Nephron progenitor cell (in vitro differentiated cells): Measurements from ENCODE around the gene SP9.
"Not testable (repeated sequence)": the region's sequence is repeated elsewhere in the genome, so short reads cannot be mapped to it uniquely, and the experiment has no call there.

Experiments used
- DNase-seq: peaks from one replicate; pipeline ENCODE4 v3.0.0; 2021
- H3K27ac Mint-ChIP-seq: 2 replicates; pipeline ENCODE4 v1.8.0; 2021; ENCODE audit warnings: mild to moderate bottlenecking, moderate library complexity, mixed read lengths
- H3K27me3 Mint-ChIP-seq: 2 replicates; pipeline ENCODE4 v1.8.0; 2021; ENCODE audit warnings: mild to moderate bottlenecking, low read depth, mixed read lengths; ENCODE audit not compliant: poor library complexity
- H3K36me3 Mint-ChIP-seq: 2 replicates; pipeline ENCODE4 v1.8.0; 2021; ENCODE audit warnings: low read depth, mixed read lengths
- H3K4me1 Mint-ChIP-seq: 2 replicates; pipeline ENCODE4 v1.8.0; 2021; ENCODE audit warnings: mixed read lengths
- H3K4me3 Mint-ChIP-seq: 2 replicates; pipeline ENCODE4 v1.8.0; 2021; ENCODE audit warnings: mild to moderate bottlenecking, moderate library complexity, mixed read lengths
- H3K9me3 Mint-ChIP-seq: 2 replicates; pipeline ENCODE4 v1.8.0; 2021; ENCODE audit warnings: mild to moderate bottlenecking, moderate library complexity, mixed read lengths
- TF ChIP-seq, protein P1 (sequence below): fragments of 200-600 bp; sonication (generic); IDR thresholded peaks from 2 replicates; pipeline ENCODE4 v1.5.0; 2021; ENCODE audit warnings: antibody characterized with exemption

SP9 gene

DNA sequence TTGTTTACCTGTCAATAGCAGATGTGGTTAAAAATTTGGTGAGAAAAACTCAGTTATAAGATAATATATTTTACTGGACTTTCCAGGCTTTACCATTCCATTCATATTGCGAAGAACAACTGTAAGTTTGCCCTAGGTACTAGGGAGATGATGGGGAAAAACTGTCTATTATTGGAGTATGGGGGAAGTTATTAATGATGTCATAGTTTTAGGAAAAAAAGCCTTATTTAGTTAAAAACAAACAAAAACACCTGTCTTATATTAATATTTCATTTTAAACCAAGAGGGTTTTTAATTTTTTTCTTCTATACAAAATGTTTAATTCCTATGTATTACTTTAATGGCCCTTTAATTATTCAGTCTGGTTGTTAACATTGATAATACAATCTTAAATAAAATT lies 18.2 kb downstream of the SP9 start:
- H3K4me1 Mint-ChIP-seq = no peaks in the 10 kb centered on the region
- H3K9me3 Mint-ChIP-seq = no peaks in the 10 kb centered on the region
- TF ChIP-seq, protein P1, sequence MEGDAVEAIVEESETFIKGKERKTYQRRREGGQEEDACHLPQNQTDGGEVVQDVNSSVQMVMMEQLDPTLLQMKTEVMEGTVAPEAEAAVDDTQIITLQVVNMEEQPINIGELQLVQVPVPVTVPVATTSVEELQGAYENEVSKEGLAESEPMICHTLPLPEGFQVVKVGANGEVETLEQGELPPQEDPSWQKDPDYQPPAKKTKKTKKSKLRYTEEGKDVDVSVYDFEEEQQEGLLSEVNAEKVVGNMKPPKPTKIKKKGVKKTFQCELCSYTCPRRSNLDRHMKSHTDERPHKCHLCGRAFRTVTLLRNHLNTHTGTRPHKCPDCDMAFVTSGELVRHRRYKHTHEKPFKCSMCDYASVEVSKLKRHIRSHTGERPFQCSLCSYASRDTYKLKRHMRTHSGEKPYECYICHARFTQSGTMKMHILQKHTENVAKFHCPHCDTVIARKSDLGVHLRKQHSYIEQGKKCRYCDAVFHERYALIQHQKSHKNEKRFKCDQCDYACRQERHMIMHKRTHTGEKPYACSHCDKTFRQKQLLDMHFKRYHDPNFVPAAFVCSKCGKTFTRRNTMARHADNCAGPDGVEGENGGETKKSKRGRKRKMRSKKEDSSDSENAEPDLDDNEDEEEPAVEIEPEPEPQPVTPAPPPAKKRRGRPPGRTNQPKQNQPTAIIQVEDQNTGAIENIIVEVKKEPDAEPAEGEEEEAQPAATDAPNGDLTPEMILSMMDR = no peak
- DNase-seq = no peak
- H3K27ac Mint-ChIP-seq = no peak overlapping the region
- H3K27me3 Mint-ChIP-seq = no peaks in the 10 kb centered on the region
- no peak overlapping the region for H3K4me3 Mint-ChIP-seq
- H3K36me3 Mint-ChIP-seq = peaks cover 15% of the 10 kb centered on the region

DNA sequence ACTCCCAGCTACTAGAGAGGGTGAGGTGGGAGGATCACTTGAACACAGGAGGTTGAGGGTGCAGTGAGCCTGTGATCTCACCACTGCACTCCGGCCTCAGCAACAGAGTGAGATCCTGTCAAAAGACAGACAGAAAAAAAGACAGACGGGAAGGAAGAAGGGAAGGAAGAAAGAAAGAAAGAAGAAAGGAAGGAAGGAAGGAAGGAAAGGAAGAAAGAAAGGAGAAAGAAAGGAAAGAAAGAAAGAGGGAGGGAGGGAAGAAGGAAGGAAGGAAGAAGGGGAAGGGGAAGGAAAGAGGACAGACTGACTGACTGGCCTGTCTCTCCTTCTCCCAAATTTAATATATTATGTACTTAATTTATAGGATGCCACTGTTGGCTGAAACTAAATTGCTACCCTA lies 21.6 kb downstream of the SP9 start:
- Mint-ChIP-seq H3K27ac (no peak overlapping the region), H3K9me3 (peaks cover 4% of the 10 kb centered on the region), H3K4me3 (no peak overlapping the region), H3K27me3 (no peaks in the 10 kb centered on the region), H3K36me3 (peaks cover 31% of the 10 kb centered on the region), H3K4me1 (no peaks in the 10 kb centered on the region)
- DNase-seq = no peak
- TF ChIP-seq, protein P1 = no peak

DNA sequence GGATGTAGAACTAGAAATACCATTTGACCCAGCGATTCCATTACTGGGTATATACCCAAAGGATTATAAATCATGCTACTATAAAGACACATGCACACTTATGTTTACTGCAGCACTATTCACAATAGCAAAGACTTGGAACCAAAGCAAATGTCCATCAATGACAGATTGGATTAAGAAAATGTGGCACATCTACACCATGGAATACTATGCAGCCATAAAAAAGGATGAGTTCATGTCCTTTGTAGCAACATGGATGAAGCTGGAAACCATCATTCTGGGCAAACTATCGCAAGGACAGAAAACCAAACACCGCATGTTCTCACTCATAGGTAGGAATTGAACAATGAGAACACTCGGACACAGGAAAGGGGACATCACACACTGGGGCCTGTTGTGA lies 24.9 kb downstream of the SP9 start:
- DNase-seq, H3K4me3 Mint-ChIP-seq, H3K27ac Mint-ChIP-seq, H3K4me1 Mint-ChIP-seq, H3K27me3 Mint-ChIP-seq: not testable (repeated sequence)
- H3K9me3 Mint-ChIP-seq = peaks cover 23% of the 10 kb centered on the region
- H3K36me3 Mint-ChIP-seq = peaks cover 58% of the 10 kb centered on the region

DNA sequence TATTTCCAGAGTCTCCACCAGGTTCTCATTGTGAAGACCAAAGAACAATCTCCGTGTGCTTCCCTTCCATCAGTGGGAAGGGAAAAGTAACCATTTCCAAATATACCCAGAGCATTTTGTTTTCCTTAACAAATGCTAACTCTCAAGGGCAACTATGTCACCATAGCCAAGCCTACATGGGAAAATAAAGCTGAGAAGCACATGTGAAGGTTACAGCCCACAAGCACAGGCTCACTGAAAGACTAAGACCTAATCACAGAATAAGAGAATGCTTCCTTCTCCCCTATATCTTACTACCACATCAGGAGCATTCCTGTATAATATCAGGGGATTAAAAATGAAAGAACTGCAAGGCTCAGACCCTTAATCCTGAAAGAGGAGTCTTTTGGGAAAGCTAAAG lies 28.2 kb downstream of the SP9 start:
- H3K36me3 Mint-ChIP-seq = peaks cover 86% of the 10 kb centered on the region

DNA sequence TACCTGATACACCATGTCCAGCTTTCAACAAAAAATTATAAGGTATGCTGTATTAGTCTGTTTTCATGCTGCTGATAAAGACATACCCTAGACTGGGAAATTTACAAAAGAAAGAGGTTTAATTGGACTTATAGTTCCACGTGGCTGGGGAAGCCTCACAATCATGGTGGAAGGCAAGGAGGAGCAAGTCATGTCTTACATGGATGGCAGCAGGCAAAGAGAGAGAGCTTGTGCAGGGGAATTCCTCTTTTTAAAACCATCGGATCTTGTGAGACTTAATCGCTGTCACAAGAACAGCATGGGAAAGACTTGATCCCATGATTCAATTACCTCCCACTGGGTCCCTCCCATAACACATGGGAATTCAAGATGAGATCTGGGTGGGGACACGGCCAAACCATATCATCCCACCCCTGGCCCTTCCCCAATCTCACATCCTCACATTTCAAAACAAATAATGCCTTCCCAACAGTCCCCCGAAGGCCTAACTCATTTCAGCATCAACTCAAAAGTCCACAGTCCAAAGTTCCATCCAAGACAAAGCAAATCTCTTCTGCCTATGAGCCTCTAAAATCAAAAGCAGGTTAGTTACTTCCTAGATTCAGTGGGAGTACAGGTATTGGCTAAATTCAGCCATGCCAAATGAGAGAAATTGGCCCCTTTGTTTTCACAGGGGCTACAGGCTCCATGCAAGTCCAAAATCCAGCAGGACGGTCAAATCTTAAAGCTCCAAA lies 28.9 kb downstream of the SP9 start:
- H3K27me3 Mint-ChIP-seq, H3K4me3 Mint-ChIP-seq, DNase-seq, H3K4me1 Mint-ChIP-seq, H3K27ac Mint-ChIP-seq: not testable (repeated sequence)
- Mint-ChIP-seq H3K9me3 (peaks cover 55% of the 10 kb centered on the region), H3K36me3 (peaks cover 94% of the 10 kb centered on the region)

More for the DNA sequence above, 28.2 kb downstream of the SP9 start:
- TF ChIP-seq, protein P1 = no peak
- peaks cover 55% of the 10 kb centered on the region for H3K9me3 Mint-ChIP-seq
- H3K4me1 Mint-ChIP-seq = no peaks in the 10 kb centered on the region
- DNase-seq = no peak
- no peak overlapping the region for H3K27ac Mint-ChIP-seq
- no peak overlapping the region for H3K4me3 Mint-ChIP-seq
- no peaks in the 10 kb centered on the region for H3K27me3 Mint-ChIP-seq

DNA sequence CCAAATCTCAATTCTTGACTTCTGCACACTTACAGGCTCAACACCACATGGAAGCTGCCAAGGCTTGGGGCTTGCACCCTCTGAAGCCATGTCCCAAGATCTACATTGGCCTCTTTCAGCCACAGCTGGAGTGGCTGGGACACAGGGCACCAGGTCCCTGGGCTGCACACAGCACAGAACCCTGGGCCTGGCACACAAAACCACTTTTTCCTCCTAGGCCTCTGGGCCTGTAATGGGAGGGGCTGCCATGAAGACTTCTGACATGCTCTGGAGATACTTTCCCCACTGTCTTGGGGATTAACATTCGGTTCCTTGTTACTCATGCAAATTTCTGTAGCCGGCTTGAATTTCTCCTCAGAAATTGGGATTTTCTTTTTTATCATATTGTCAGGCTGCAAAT lies 29.9 kb downstream of the SP9 start:
- Mint-ChIP-seq H3K27ac (no peak overlapping the region), H3K9me3 (peaks cover 53% of the 10 kb centered on the region), H3K36me3 (peaks cover 94% of the 10 kb centered on the region), H3K4me1 (no peaks in the 10 kb centered on the region), H3K27me3 (no peaks in the 10 kb centered on the region), H3K4me3 (no peak overlapping the region)
- no peak for DNase-seq
- TF ChIP-seq, protein P1 = no peak

DNA sequence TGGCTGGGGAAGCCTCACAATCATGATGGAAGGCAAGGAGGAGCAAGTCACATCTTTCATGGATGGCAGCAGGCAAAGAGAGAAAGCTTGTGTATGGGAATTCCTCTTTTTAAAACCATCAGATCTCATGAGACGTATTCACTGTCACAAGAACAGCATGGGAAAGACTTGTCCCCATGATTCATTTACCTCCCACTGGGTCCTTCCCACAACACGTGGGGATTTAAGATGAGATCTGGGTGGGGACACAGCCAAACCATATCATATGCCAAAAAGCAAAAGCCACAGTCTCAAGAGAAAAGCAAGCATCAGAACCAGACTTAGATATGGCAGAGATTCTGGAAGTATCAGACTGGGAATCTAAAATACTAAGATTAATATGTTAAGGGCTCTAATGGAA lies 30.8 kb downstream of the SP9 start:
- Mint-ChIP-seq H3K36me3 (peaks cover 92% of the 10 kb centered on the region), H3K9me3 (peaks cover 50% of the 10 kb centered on the region), H3K4me3 (no peak overlapping the region), H3K4me1 (no peaks in the 10 kb centered on the region), H3K27ac (no peak overlapping the region), H3K27me3 (no peaks in the 10 kb centered on the region)
- TF ChIP-seq, protein P1 = no peak
- no peak for DNase-seq
